ENCODE results near the gene ANKLE2.

- TF ChIP-seq POLR2A (IDR thresholded peaks at IDR 0.05): no peak
- TF ChIP-seq, protein P1, sequence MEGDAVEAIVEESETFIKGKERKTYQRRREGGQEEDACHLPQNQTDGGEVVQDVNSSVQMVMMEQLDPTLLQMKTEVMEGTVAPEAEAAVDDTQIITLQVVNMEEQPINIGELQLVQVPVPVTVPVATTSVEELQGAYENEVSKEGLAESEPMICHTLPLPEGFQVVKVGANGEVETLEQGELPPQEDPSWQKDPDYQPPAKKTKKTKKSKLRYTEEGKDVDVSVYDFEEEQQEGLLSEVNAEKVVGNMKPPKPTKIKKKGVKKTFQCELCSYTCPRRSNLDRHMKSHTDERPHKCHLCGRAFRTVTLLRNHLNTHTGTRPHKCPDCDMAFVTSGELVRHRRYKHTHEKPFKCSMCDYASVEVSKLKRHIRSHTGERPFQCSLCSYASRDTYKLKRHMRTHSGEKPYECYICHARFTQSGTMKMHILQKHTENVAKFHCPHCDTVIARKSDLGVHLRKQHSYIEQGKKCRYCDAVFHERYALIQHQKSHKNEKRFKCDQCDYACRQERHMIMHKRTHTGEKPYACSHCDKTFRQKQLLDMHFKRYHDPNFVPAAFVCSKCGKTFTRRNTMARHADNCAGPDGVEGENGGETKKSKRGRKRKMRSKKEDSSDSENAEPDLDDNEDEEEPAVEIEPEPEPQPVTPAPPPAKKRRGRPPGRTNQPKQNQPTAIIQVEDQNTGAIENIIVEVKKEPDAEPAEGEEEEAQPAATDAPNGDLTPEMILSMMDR (IDR thresholded peaks at IDR 0.05): no peak
Observed at GRCh38 chr12:132801741-132802140, 40.1 kb upstream of the ANKLE2 start.
